Spleen (tissue), 7 donors: ENCODE measurements around the gene SPATA6L.

ENCODE experiments used
- POLR2A ChIP-seq, 3 donors: fragments of 450-650 bp; IDR thresholded peaks; one replicate each; pipeline ENCODE4 v1.5.1; 2017; ENCODE audit warnings: antibody characterized with exemption in 3 of 3, mild to moderate bottlenecking in 1 of 3
- POLR2AphosphoS5 ChIP-seq, 3 donors: sonication (generic); formaldehyde crosslinking; IDR thresholded peaks; one replicate each; pipeline ENCODE4 v1.5.1; 2017; ENCODE audit warnings: antibody characterized with exemption in 3 of 3
- TF ChIP-seq, protein P1 (sequence below), 11 experiments: fragments of 200-600 bp in 7 of 11; fragments of 450-650 bp in 4 of 11; sonication (generic) in 4 of 11; IDR thresholded peaks in 8 of 11; conservative IDR thresholded peaks in 3 of 11; 1 replicate in 7 of 11; 2 replicates in 4 of 11; pipeline versions ENCODE4 v1.4.0 to v1.8.0; 2016 to 2021; ENCODE audit warnings: antibody characterized with exemption in 11 of 11, inconsistent platforms in 4 of 11, mild to moderate bottlenecking in 1 of 11
- donor health status: DM: no; HTN: no; CAD: no; lungs with moderate emphysema.
- donor health status: DM: no; HTN: no; CAD: no.
- donor health status: DM: no; HTN: no; CAD: no.

GRCh38 chr9:4549751-4550295, 116.5 kb downstream of the SPATA6L start:
- TF ChIP-seq, protein P1, sequence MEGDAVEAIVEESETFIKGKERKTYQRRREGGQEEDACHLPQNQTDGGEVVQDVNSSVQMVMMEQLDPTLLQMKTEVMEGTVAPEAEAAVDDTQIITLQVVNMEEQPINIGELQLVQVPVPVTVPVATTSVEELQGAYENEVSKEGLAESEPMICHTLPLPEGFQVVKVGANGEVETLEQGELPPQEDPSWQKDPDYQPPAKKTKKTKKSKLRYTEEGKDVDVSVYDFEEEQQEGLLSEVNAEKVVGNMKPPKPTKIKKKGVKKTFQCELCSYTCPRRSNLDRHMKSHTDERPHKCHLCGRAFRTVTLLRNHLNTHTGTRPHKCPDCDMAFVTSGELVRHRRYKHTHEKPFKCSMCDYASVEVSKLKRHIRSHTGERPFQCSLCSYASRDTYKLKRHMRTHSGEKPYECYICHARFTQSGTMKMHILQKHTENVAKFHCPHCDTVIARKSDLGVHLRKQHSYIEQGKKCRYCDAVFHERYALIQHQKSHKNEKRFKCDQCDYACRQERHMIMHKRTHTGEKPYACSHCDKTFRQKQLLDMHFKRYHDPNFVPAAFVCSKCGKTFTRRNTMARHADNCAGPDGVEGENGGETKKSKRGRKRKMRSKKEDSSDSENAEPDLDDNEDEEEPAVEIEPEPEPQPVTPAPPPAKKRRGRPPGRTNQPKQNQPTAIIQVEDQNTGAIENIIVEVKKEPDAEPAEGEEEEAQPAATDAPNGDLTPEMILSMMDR (IDR thresholded peaks at IDR 0.05 in 8 of 11, conservative IDR thresholded peaks at IDR 0.05 in 3 of 11), result no peak
- TF ChIP-seq POLR2AphosphoS5 (IDR thresholded peaks at IDR 0.05), result no peak
- no peak for TF ChIP-seq POLR2A (IDR thresholded peaks at IDR 0.05)
